ENCODE data around the gene STX8.
A peak's percentile ranks its signal among the peaks of the same experiment; 100 is the strongest.
"Not testable (repeated sequence)": the region's sequence is repeated elsewhere in the genome, so short reads cannot be mapped to it uniquely, and the experiment has no call there.

The STX8 gene

DNA sequence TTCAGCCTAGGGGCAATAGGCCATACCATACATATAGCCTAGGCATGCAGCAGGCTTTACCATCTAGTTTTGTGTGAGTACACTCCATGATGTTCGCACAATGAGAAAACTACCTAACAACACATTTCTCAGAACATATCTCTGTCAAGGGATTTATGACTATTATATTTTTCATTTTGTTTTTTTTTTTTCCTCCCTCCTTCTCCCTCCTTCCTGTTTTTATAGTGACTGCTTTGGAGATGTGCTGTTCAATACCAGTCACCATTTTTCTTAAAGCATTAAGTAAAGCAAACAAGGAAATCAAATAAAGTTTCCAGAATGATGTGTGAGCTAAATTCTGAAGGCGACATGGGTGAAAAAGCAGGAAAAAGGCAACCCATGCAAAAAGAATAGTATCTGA lies 194.6 kb downstream of the STX8 start:
- TF ChIP-seq, protein P1, sequence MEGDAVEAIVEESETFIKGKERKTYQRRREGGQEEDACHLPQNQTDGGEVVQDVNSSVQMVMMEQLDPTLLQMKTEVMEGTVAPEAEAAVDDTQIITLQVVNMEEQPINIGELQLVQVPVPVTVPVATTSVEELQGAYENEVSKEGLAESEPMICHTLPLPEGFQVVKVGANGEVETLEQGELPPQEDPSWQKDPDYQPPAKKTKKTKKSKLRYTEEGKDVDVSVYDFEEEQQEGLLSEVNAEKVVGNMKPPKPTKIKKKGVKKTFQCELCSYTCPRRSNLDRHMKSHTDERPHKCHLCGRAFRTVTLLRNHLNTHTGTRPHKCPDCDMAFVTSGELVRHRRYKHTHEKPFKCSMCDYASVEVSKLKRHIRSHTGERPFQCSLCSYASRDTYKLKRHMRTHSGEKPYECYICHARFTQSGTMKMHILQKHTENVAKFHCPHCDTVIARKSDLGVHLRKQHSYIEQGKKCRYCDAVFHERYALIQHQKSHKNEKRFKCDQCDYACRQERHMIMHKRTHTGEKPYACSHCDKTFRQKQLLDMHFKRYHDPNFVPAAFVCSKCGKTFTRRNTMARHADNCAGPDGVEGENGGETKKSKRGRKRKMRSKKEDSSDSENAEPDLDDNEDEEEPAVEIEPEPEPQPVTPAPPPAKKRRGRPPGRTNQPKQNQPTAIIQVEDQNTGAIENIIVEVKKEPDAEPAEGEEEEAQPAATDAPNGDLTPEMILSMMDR (IDR thresholded peaks at IDR 0.05; ENCODE audit: insufficient read depth, low read length, poor library complexity, severe bottlenecking), result no peak
- DNase-seq (ENCODE audit: extremely low read depth, insufficient read length), result no peak
- H3K4me3 ChIP-seq (replicated peaks; ENCODE audit: low read depth, low read length), result no peak overlapping the region
- H3K36me3 ChIP-seq (ENCODE audit: control insufficient read depth, insufficient read depth, low read length), result no peaks in the 10 kb centered on the region
- H3K27me3 ChIP-seq (replicated peaks; ENCODE audit: control insufficient read depth, insufficient read depth, low read length), result no peaks in the 10 kb centered on the region

DNA sequence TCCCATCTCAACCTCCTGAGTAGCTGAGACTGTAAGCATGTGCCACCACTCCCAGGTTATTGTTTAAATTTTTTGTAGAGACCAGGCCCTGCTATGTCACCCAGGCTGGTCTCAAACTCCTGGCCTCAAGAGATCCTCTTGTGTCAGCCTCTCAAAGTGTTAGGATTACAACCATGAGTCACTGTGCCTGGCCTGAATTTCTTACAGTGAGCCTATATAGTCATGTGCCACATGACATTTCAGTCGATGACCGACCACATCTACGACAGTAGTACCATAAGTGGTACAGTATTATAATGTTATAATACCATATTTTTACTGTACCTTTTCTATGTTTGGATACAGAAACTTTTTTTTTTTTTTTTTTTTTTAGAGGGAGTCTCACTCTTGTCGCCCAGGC lies 195.3 kb downstream of the STX8 start:
- TF ChIP-seq, protein P1 (IDR thresholded peaks at IDR 0.05; ENCODE audit: insufficient read depth, low read length, poor library complexity, severe bottlenecking), result no peak
- DNase-seq (ENCODE audit: extremely low read depth, insufficient read length), result no peak
- H3K4me3 ChIP-seq (replicated peaks; ENCODE audit: low read depth, low read length), result no peak overlapping the region
- H3K27me3 ChIP-seq (replicated peaks; ENCODE audit: control insufficient read depth, insufficient read depth, low read length), result no peaks in the 10 kb centered on the region
- no peaks in the 10 kb centered on the region for H3K36me3 ChIP-seq (ENCODE audit: control insufficient read depth, insufficient read depth, low read length)

DNA sequence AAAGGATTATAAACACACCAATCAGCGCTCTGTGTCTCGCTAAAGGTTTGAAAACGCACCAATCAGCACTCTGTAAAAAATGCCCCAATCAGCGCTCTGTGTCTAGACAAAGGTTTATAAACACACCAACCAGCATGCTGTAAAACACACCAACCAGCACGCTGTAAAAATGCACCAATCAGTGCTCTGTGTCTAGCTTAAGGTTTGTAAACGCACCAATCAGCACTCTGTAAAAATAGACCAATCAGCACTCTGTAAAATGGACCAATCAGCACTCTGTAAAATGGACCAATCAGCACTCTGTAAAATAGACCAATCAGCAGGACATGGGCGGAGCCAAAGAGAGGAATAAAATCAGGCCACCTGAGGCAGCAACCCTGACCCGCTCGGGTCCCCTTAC lies 199.4 kb downstream of the STX8 start:
- H3K36me3 ChIP-seq (ENCODE audit: control insufficient read depth, insufficient read depth, low read length); DNase-seq (ENCODE audit: extremely low read depth, insufficient read length); H3K4me3 ChIP-seq (replicated peaks; ENCODE audit: low read depth, low read length); H3K27me3 ChIP-seq (replicated peaks; ENCODE audit: control insufficient read depth, insufficient read depth, low read length): not testable (repeated sequence)

DNA sequence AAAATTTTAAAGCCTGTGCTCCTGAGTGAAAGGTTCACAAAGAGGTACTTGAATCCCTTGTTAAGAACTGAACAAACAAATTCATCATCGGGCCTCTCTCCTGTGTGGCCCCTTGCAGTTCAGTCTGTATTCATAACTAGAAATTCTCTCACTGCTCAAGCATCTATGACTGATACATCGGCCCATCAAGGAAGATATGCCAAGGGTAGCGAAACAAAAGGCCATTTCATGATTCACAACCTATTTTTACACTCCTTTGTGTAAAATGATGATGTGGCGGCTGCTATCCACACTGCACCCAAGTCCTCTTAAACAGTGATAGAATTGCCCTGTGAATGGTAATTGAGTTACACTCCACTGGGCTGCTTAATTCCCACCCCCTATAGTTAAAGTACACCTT lies 204.6 kb downstream of the STX8 start:
- peak; percentile 15 for DNase-seq (ENCODE audit: extremely low read depth, insufficient read length)
- TF ChIP-seq, protein P1 (IDR thresholded peaks at IDR 0.05; ENCODE audit: insufficient read depth, low read length, poor library complexity, severe bottlenecking), result no peak
- no peaks in the 10 kb centered on the region for H3K36me3 ChIP-seq (ENCODE audit: control insufficient read depth, insufficient read depth, low read length)
- no peaks in the 10 kb centered on the region for H3K27me3 ChIP-seq (replicated peaks; ENCODE audit: control insufficient read depth, insufficient read depth, low read length)
- H3K4me3 ChIP-seq (replicated peaks; ENCODE audit: low read depth, low read length), result no peak overlapping the region

DNA sequence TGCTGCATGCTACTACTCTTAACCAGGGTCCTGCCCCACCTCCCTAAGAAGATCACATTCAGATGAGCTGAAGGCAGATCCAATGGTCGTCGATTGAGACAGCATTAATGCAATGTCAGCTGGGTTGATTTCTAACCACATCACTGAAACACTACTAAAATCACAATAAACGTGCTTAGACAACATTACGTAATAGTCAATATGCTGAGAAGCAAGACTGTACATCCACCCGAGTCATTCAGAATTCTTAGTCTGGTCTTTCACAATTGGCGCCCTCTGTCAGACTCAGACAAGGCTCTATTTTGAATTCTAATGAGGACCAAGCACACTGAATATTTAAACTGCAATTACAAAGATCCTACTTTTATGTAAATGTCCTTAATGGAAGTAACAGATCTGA lies 205.2 kb downstream of the STX8 start:
- Histone ChIP-seq H3K4me3 (replicated peaks; ENCODE audit: low read depth, low read length) (no peak overlapping the region), H3K27me3 (replicated peaks; ENCODE audit: control insufficient read depth, insufficient read depth, low read length) (no peaks in the 10 kb centered on the region), H3K36me3 (ENCODE audit: control insufficient read depth, insufficient read depth, low read length) (no peaks in the 10 kb centered on the region)
- TF ChIP-seq, protein P1 (IDR thresholded peaks at IDR 0.05; ENCODE audit: insufficient read depth, low read length, poor library complexity, severe bottlenecking), result no peak
- no peak for DNase-seq (ENCODE audit: extremely low read depth, insufficient read length)

DNA sequence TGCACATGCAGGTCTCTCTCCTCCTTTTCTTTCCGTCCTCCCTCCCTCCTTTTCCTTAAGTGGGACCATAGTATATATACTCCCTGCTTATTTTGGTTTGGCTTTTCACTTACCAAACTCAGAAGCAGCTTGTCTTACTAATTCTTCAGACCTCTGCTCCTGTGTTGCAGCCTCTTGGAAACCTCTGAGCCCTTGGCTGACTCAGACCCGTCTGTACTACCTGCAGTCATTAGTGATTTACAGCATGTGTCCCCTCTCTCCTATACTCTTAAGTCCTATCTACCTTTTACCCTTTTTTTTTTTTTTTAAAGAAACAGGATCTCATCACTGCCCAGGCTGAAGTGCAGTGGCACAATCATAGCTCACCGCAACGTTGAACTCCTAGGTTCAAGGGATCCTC lies 207.0 kb downstream of the STX8 start:
- Histone ChIP-seq H3K4me3 (replicated peaks; ENCODE audit: low read depth, low read length) (no peak overlapping the region), H3K27me3 (replicated peaks; ENCODE audit: control insufficient read depth, insufficient read depth, low read length) (no peaks in the 10 kb centered on the region), H3K36me3 (ENCODE audit: control insufficient read depth, insufficient read depth, low read length) (no peaks in the 10 kb centered on the region)
- TF ChIP-seq, protein P1 (IDR thresholded peaks at IDR 0.05; ENCODE audit: insufficient read depth, low read length, poor library complexity, severe bottlenecking), result no peak
- no peak for DNase-seq (ENCODE audit: extremely low read depth, insufficient read length)
